T-helper 1 cell (primary cell): Measurements from ENCODE around the gene KCNK1.
"Not testable (repeated sequence)": the region's sequence is repeated elsewhere in the genome, so short reads cannot be mapped to it uniquely, and the experiment has no call there.

Source experiments
- DNase-seq, 5 donors: peaks; one replicate each; pipeline ENCODE4 v3.0.0-alpha.2; 2012 to 2020

KCNK1 gene

DNA sequence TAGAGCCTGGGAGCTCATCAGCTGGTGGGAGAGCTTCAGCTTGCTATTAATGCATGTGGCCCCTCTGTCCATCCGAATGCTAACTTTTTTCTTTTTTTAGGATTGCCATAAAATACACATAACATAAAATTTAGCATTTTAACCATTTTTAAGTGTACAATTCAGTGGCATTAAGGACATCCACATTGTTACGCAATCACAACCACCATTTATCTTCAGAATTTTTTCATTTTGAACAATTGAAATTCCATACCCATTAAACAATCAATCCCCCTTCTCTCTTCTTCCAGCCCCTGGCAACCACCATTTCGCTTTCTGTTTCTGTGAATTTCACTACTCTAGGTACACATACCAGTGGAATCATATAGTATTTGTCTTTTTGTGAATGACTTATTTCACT lies 4.9 kb upstream of the KCNK1 start:
- no peak for DNase-seq

DNA sequence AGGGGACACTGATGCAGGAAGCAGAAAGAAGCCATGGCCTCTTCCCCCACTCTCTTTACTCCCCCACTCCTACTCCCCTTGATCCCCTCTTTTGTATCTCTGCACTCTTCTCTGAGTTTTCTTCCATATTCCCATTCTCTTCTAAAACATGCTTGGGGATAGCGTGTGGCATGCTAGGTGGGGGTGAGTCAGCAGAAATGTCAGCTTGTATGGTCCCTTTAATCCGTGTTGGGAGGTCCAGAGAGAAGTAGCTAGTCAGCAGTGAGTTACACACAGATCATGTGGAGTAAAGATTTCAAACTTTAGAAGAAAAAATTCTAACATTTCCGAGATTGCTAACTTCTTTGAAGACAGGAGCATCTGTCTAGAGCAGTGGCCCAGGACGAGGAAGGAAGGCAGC lies 4.0 kb upstream of the KCNK1 start:
- no peak for DNase-seq

DNA sequence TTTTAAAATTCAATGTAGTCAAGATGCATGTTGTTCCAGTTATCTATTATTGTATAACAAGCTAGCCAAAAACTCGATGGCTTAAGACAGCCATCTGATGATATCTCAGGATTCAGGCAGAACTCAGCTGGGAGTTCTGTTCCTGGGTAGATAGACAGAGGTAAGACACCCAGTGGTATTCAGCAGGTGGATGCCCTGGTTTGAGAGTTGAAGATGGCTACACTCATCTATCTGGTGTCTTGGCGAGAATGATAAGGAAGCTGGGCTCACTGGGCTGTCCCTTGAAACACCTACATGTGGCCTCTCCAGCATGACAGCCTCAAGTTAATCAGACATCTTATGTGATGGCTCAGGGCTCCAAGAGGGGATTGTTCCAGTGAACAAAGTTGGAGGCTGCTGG lies 3.3 kb upstream of the KCNK1 start:
- DNase-seq: no peak

DNA sequence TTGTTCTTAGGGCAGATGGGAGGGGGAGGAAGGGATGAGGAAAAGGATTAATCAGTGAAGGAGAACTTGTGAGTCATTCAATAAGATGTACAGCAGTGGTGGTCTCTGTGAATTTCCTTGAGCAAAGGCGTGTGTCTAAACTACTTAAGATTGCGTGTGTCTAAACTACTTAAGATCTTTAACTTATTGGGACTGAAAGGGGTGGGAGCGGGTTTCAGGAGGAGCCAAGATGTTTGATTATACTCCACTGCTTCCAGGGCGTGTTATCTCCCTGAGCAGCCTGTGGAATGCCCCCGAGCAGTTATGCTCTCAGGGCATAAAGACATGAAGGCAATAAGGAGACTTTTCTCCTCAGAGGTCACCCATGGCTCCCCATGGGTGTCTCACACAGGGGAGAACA lies 2.5 kb upstream of the KCNK1 start:
- DNase-seq: not testable (repeated sequence)

DNA sequence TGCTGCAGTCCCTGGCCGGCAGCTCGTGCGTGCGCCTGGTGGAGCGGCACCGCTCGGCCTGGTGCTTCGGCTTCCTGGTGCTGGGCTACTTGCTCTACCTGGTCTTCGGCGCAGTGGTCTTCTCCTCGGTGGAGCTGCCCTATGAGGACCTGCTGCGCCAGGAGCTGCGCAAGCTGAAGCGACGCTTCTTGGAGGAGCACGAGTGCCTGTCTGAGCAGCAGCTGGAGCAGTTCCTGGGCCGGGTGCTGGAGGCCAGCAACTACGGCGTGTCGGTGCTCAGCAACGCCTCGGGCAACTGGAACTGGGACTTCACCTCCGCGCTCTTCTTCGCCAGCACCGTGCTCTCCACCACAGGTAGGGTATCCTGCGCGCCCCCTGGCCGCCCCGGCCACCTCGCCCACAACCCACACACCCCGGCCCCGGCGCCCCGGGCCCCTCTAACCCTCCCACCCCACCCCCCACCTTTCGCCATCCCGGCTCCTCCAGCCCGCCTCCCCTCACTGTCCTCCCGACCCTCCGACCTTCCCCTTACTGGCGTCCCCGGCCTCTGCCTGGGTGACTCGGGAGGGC lies 352 bp downstream of the KCNK1 start:
- peak in 1 of 5 donors; percentile 49 for DNase-seq

DNA sequence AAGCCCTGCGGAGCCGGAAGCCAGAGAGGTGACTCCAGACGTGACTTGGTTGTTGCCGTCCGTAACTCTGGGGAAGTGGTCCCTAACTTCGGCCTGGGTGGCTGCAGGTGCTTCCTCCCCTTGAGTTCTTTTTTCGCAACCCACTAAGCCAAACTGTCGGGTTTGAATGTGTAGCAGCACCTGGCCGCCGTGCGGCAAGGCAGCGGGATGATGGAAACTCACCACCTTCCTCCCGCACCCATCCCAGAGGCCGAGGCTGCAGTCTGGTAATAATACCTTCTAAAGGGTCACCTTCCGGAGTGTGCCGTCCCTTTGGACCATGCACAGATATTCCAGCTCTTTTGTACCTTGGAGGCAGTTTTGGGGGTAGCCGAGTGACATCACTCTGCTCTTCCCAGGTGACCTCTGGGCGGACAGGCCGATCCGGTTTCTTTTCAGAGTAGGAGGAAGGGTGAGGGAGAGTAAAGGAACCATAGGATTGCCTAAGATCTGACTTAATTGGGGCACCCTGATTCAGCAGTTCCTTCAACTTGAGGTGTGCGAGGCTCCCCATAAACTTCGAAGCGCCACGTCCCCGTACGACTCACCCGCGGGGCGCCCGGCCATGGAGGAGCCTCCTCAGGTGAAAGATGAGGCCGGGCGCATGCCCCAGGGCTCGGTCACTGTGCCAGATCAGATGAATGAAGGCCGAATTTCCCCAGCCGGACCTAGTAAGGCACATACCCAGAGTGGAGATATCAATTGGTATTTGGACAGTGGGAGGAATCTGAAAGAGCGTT lies 1.0 kb downstream of the KCNK1 start:
- peak in 1 of 5 donors; percentile 7 for DNase-seq

DNA sequence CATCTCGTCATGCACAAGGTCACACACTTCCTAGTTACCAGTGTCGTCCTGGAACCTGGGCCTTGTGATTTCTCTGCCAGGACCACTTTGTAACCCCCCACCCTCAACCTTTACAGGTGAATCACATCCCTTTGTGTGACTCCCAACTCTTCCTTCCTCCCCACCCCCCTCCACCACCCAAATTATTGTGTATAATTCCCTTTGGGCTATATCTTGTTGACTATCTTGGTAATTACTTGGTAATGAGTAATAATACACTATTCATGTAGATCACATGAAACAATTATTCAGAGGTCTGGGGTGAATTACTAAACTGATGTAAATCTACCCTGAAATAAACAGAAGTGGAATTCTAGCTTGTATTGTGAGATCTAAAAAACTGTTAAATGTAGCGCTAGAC lies 1.7 kb downstream of the KCNK1 start:
- DNase-seq: no peak

DNA sequence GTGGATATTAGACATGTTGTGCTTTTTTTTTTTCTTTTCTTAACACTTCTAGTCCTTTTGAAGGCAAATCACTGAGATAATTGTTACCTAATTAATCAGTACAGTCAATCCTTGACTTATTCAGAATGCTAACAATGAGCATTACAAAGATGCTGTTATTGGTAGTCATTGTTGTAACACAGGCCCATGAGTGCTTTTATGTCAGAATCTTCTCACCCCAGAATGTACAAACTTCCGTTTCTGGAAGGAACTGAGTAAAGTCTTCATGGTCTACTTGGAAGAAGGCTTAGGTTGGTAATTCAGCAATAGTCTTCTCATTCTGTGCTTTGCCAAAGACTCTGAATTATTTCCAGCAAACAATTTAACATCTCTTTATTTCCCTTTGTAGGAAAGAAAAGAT lies 3.1 kb downstream of the KCNK1 start:
- DNase-seq: no peak

DNA sequence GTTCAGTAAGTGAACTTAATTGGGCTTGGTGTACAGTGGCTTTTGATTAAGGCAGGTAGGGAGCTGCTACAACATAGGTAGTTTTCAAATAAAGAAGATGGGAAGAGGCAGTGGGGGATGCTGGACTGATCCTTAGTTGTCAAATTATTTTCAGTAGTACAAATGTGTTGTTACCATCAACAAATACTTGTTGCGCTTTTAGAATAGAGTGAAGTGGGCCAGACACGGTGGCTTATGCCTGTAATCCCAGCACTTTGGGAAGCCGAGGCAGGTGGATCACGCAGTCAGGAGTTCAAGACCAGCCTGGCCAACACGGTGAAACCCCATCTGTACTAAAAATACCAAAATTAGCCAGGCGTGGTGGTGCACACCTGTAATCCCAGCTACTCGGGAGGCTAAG lies 5.5 kb downstream of the KCNK1 start:
- DNase-seq: not testable (repeated sequence)

DNA sequence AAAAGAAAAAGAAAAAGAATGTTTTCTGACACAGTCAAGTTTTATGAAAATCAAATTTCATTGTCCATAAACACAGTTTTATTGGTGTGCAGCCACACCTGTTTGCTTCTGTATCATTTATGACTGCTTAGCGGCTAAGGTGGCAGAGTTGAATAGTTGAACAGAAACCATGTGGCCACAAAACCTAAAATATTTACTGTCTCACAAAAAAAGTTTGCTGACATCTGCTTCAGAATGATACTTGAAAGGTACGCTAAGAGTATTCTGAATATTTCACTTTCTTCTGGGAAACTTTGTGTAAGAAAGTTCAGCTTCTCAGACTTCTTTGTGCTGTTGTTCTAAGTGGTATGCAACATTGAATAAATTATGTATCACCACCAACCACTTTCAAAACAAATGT lies 6.2 kb downstream of the KCNK1 start:
- DNase-seq: no peak

DNA sequence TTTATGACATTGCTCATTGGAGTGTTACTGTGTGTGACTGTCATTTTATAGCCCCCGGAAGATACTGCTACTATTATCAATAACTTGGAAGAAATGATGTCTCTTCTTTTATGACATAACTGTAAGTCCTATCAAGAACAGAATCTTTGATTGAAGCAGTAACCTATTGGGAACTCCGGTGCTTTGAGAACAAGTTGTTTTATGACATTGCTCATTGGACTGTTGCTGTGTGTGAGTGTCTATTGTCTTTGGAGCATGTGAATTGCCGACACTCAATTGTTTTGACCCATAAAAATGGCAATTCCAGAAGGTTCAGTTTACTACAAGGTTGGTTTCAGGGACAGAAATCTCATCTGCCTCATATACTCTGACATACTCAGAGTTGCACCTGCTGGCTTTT lies 8.0 kb downstream of the KCNK1 start:
- DNase-seq: no peak

DNA sequence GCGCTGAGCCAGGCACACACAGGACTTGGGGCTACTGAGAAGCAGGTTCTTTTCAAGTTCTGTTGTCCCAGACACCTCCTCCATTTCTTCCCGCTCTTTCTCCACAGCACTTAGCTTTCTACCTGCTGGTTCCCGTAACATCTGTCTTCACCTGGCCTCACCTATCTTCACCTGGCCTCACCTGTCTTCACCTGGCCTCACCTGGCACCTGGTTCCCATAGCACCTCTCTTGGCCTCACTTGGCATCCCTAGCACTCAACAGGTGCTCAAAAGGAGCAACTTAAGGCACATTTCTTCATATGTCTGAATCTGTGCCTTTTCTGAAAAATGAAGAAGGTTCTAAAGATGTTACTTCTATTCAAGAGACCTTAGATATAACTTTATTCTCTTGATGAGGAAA lies 10.4 kb downstream of the KCNK1 start:
- no peak for DNase-seq

DNA sequence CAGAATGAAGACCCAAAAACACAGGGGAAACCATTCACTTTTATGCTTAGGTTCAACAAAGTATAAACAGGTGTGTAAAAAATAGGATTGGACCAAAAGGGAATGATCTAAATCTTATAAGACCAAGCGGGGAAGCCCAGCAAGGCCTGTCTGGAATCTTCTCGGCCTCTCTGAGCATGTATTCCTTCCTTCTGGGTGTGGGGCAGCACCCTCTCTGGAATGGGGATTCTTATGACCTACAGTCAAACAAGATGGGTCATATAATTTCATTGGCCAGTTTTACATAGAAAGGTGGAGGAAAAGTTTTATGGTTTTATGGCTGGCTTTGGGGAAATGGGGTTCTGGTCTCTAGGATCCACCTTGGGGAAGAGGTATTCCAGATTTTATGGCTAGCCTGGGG lies 11.2 kb downstream of the KCNK1 start:
- no peak for DNase-seq

DNA sequence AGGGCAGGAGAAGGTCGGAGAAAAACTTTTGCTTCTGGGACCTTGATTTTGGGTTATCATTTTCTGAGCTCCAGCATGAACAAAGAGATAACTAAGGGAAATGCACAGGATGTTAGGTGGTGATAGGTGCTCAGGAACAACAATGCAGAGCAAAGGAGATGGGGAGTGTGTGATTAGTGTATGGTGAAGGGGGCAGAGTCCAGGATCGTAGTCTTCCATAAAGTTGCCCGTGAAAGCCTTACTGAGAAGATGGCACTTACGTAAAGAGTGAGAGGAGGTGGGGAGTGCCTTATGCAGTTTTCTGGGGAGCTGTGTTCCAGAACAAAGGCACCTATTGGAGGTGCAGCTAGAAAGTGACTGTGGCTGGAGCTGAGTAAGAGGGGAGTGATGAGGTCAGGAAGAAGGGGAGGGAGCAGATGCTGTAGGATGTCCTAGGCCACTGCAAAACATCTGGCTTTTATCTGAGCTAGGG lies 11.6 kb downstream of the KCNK1 start:
- DNase-seq: no peak

DNA sequence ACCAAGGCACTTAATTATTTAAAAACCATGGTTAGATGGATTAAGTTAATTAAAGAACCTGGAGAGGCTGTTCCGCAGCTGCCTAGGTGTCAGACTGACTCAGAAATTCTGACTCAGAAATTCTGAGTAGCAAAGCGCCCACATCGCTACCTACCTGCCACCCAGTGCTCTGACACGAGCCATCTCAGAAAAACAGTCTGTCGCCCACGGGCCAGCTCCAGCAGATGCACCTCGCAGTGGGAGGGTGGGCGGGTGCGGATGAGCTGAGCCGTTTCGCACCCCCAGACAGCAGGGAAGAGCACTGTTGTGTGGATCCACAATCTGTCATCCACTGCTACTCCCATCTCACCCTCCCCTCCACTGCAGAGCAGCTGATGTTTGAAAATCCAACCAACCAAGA lies 13.5 kb downstream of the KCNK1 start:
- DNase-seq: peak in 1 of 5 donors; percentile 41

DNA sequence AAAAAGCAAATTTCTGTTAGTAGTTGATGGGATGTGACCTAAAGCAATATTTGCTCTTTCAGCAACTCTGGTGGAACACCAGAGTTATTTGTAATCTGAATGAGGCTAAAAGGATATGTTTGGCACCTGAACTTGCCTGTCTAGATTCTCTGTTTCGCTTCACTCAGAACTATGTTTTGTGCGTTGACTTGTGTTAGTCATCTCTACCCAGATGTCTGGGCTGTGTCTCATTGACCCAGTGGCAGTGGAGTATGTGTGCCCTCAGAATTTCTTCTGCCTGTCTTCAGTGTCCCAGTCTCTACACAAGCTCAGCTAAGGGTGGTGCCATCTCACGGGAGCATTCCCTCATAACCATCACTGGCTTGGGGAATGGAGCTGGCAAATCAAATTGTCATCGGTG lies 13.9 kb downstream of the KCNK1 start:
- peak in 1 of 5 donors; percentile 50 for DNase-seq

DNA sequence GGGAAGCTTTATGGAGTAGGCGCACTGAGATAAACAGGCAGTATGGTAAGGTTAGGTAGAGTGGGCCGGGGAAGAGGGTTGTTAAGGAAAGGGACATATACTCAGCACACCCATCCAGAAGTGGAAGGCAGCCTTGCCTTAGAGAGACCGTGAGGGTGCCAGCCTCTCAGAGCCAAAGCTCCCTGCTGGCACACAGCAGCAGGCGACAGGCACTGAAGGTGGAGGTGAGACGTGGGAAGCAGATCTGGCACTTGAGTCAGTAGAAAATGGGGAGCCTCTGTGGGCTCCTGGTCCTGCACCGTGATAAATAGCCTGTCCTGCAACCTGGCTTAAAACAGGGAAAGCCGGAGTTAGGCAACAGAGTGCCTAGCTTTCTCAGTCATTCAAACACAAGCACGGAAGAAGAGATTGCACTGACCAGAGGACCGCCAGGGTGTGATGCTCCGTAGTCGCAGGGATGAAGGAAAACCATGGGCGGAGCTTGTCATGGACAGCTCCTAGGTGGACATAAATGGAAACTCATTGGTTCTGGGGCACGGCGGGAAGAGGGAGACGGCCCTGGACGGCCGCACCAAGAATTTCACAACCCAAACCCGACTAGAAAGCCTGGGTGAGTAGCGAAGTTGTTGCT lies 15.5 kb downstream of the KCNK1 start:
- no peak for DNase-seq

DNA sequence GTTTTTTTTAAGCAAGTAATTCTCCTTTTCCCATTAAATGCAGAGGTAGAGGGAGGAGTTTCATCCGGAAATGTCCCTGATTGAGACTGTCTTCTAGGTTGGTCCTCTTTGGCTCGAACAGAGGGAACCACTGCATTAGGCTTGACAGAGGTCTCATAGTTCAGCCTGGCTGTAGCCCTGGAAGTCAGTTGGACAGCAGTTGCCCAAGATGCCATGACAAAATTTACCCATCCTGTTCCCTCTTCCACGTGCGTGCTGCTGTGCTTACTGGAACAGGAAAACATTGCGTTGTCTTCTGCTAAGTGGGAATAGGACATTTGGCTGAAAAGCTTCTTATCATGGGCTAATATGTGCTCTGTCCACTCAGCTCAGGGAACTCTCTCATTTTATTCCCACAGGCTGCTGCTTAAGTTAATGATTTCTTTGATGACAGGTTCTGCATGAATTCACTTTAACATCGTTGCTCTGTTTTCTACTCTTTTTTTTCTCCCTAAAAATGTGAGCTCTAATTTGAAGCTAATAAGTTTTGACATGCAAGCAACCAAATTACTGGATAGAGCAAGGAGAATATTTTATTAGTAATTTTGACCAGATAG lies 18.0 kb downstream of the KCNK1 start:
- DNase-seq: no peak

DNA sequence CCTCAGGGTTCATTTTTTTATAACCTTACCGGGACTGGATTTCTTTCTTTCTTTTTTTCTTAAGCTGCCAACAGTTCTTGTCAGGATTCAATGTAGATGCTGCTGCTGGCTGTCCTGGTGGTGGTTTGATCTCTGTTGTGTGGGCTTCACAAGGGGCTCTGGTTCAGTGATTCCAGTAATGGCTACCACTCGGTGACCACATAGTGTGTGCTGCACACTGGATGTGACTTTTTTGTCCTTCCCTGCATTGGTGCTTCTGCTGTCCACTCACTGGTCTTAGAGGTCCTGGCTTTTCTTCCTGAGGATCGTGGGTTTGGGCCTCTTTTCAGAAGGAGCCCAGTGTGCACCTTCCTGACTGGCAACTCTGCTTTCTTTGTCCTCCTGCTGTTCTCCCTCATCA lies 18.5 kb downstream of the KCNK1 start:
- DNase-seq: no peak

DNA sequence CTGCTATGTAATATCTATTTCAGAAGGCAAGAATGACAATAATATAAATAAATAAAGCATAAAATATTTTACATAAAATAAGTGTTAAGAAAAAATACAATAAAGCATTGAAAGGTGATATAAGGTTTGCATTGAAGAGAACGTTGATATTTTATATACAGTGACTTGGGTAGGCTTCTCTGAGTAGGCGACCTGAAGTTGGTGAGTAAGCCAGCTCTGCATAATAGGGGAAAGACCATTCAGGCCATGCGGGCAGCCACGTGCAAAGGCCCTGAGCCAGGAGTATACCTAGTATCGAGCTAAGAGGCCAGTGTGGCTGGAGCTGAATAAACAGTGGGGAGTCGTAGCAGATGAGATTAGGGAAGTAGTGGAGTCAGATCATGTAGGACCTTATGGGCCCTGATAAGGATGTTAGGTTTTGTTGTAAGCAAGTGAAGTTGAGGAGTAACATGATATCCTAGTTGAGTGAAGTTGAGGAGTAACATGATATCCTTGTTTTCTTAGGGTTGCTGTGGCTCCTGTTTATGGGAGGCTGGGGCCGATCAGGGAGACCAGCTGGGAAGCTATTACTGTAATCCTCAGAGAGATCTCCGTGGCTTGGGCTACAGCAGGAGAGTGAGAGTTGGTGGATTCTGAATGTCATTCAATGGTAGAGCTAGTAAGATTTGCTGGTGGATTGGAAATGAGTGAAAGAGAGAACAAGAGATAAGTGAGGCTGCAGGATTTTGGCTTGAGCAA lies 22.0 kb downstream of the KCNK1 start:
- DNase-seq: no peak

DNA sequence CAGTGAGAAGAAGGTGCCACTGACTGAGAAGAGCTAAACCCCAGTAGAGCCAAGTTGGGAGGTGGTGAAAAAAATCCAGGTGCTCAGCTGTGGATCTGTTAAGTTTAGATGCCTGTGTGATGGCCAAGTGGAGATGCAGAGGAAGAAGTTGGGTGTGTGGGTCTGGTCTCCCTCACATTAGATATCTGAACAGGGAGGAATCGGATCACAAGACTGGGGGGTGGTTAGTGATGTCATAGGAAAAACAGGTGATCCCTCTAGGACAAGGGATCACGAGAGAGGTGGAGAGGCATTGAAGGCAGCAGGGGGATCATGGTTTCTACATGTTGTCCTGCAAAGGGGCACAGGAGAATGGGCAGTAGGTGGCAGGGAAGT lies 22.6 kb downstream of the KCNK1 start:
- no peak for DNase-seq

DNA sequence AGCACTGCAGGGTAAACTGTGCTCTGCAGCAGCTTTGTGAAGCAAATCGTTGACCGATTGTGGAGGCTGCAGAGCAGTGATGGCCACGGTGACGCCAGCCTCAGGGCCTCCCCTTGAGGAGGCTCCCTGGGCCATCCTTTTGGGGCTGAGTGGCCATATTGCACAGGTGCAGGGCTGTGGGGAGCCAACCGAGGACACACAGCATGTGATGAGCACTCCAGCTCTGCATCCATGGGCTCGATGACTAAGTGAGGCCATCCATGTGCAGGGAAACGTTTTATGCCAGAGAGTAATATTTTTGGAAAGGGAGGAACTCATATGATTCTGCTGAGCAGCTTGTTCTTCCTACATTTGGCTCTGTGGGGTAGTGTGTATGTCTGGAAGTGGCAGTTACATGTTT lies 24.6 kb downstream of the KCNK1 start:
- no peak for DNase-seq

DNA sequence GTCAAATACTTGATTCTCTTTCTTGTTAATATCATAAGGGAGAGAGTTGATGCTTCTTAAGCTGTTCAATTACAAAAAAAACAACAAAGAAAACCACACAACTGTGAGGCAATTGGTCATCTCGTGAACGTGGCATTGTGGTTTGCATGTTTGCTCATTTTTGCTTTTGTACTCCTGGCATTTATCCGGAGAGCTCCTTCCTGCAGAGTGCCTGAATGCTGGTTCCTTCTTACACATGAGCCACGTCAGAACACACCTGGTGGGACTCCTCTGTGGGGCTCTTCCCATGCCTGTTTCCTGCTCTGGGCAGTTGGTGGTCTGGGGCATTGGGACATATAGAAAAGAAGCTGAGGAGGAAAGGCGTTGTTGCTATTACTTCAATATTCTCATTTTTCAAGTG lies 25.7 kb downstream of the KCNK1 start:
- DNase-seq: peak in 1 of 5 donors; percentile 35
